IMR-90 (cell line): ENCODE measurements around the gene CHAT. TPM values are rescaled to one million over a fixed set of nuclear protein-coding genes. Genes with fewer than 3 reads are reported as not detected.

ENCODE experiments used
- ATAC-seq: fragments of 200-7000 bp; cut with Tn5 transposase; 2 replicates; pipeline ENCODE4 v1.9.1; 2020; ENCODE audit warnings: low read depth, mild to moderate bottlenecking, moderate library complexity
- BruUV-seq: library from RNA; stranded (reverse); fragments of 400-500 nt; replicated peaks from 2 replicates; lab custom pipeline; 2021; lab: Mats Ljungman, UMichigan
- CTCF ChIA-PET: fragments of 300-600 bp; formaldehyde crosslinking; extraction: SDS; loops from one replicate; lab custom pipeline; 2021; ENCODE audit warnings: antibody characterized with exemption; lab: Yijun Ruan, JAX
- POLR2A ChIA-PET: fragments of 300-600 bp; sonication (Branson Sonifier 250); formaldehyde crosslinking; loops from one replicate; lab custom pipeline; 2022; ENCODE audit warnings: antibody characterized with exemption; ENCODE audit not compliant: unreplicated experiment; lab: Charles Lee
- DNase-seq: peaks from one replicate; pipeline ENCODE4 v3.0.0; 2013
- H2AFZ ChIP-seq: replicated peaks from 2 replicates; pipeline ENCODE3; 2013; ENCODE audit warnings: low read length, mild to moderate bottlenecking; ENCODE audit not compliant: poor library complexity
- H2AK5ac ChIP-seq: 2 replicates; pipeline ENCODE4 v1.6.1; 2013; ENCODE audit warnings: low read depth, low read length, inconsistent platforms
- H2AK9ac ChIP-seq: replicated peaks from 2 replicates; pipeline ENCODE3; 2013; ENCODE audit warnings: mild to moderate bottlenecking, low read depth, low read length, moderate library complexity; ENCODE audit not compliant: poor library complexity
- H2BK120ac ChIP-seq: 2 replicates; pipeline ENCODE4 v1.6.1; 2013; ENCODE audit warnings: low read depth, low read length, inconsistent platforms
- H2BK15ac ChIP-seq: 3 replicates; pipeline ENCODE4 v1.6.1; 2013; ENCODE audit warnings: low read depth, low read length, inconsistent platforms
- H2BK20ac ChIP-seq: 2 replicates; pipeline ENCODE4 v1.6.1; 2013; ENCODE audit warnings: low read depth, mild to moderate bottlenecking, inconsistent platforms, low read length, moderate library complexity
- H2BK5ac ChIP-seq: 2 replicates; pipeline ENCODE4 v1.6.1; 2013; ENCODE audit warnings: mild to moderate bottlenecking, low read depth, low read length, inconsistent platforms; ENCODE audit not compliant: poor library complexity, severe bottlenecking
- H3K14ac ChIP-seq: replicated peaks from 2 replicates; pipeline ENCODE4 v1.6.1; 2013; ENCODE audit warnings: low read depth, low read length, inconsistent platforms
- H3K18ac ChIP-seq: 2 replicates; pipeline ENCODE4 v1.6.1; 2013; ENCODE audit warnings: low read depth, low read length, control low read depth
- H3K23ac ChIP-seq: 2 replicates; pipeline ENCODE4 v1.6.1; 2013; ENCODE audit warnings: low read depth, low read length, inconsistent platforms
- H3K27ac ChIP-seq: 2 replicates; pipeline ENCODE4 v1.5.1; 2013; ENCODE audit warnings: mild to moderate bottlenecking, control low read depth, low read length; ENCODE audit not compliant: insufficient read depth
- H3K27me3 ChIP-seq: 2 replicates; pipeline ENCODE4 v1.6.1; 2013; ENCODE audit warnings: low read length; ENCODE audit not compliant: control insufficient read depth, insufficient read depth
- H3K36me3 ChIP-seq: 2 replicates; pipeline ENCODE4 v1.6.1; 2013; ENCODE audit warnings: low read length, mixed read lengths; ENCODE audit not compliant: control insufficient read depth, insufficient read depth
- H3K4ac ChIP-seq: 2 replicates; pipeline ENCODE4 v1.6.1; 2013; ENCODE audit warnings: low read depth, low read length, inconsistent platforms
- H3K4me1 ChIP-seq: 2 replicates; pipeline ENCODE4 v1.6.1; 2013; ENCODE audit warnings: low read length, mixed read lengths; ENCODE audit not compliant: control insufficient read depth, insufficient read depth
- H3K4me2 ChIP-seq: 2 replicates; pipeline ENCODE4 v1.6.1; 2013; ENCODE audit warnings: low read depth, mild to moderate bottlenecking, control low read depth, low read length, moderate library complexity
- H3K4me3 ChIP-seq: 2 replicates; pipeline ENCODE4 v1.5.1; 2013; ENCODE audit warnings: low read depth, mild to moderate bottlenecking, control low read depth, low read length, moderate library complexity; ENCODE audit not compliant: insufficient read depth
- H3K56ac ChIP-seq: 2 replicates; pipeline ENCODE4 v1.6.1; 2013; ENCODE audit warnings: low read length, inconsistent platforms; ENCODE audit not compliant: insufficient read depth; ENCODE audit errors: extremely low read depth
- H3K79me1 ChIP-seq, 2 experiments: 2 replicates each; pipeline ENCODE4 v1.6.1; 2013; ENCODE audit warnings: low read length in 2 of 2, inconsistent platforms in 1 of 2, low read depth in 1 of 2
- H3K9ac ChIP-seq: 2 replicates; pipeline ENCODE4 v1.6.1; 2013; ENCODE audit warnings: low read depth, low read length, control low read depth
- H3K9me1 ChIP-seq: 2 replicates; pipeline ENCODE4 v1.6.1; 2013; ENCODE audit warnings: low read length, inconsistent platforms; ENCODE audit not compliant: insufficient read depth
- H3K9me3 ChIP-seq: 2 replicates; pipeline ENCODE4 v1.6.1; 2013; ENCODE audit warnings: low read length; ENCODE audit not compliant: control insufficient read depth, insufficient read depth
- H4K20me1 ChIP-seq: 2 replicates; pipeline ENCODE4 v1.6.1; 2013; ENCODE audit warnings: low read length, inconsistent platforms; ENCODE audit not compliant: insufficient read depth
- H4K5ac ChIP-seq: 2 replicates; pipeline ENCODE4 v1.6.1; 2013; ENCODE audit warnings: mild to moderate bottlenecking, low read depth, low read length, control low read depth
- H4K8ac ChIP-seq, 2 experiments: 2 replicates each; pipeline ENCODE4 v1.6.1; 2013; ENCODE audit warnings: low read depth in 2 of 2, low read length in 2 of 2, control low read depth in 1 of 2, inconsistent platforms in 1 of 2
- H4K91ac ChIP-seq: 2 replicates; pipeline ENCODE4 v1.6.1; 2013; ENCODE audit warnings: low read depth, low read length, inconsistent platforms; ENCODE audit not compliant: insufficient read depth
- CEBPB ChIP-seq: IDR thresholded peaks from 2 replicates; pipeline ENCODE4 v1.6.1; 2012; ENCODE audit warnings: low read depth, low read length, improper control_type of control experiment
- CHD1 ChIP-seq: IDR thresholded peaks from 2 replicates; pipeline ENCODE4 v1.6.1; 2012; ENCODE audit warnings: low read depth, low read length, improper control_type of control experiment
- FOS ChIP-seq: fragments of 150-350 bp; IDR thresholded peaks from 2 replicates; pipeline ENCODE4 v1.6.1; 2016; ENCODE audit warnings: low read depth, low read length
- MAFK ChIP-seq: IDR thresholded peaks from 2 replicates; pipeline ENCODE4 v1.6.1; 2012; ENCODE audit warnings: low read depth, low read length, improper control_type of control experiment
- MAZ ChIP-seq: IDR thresholded peaks from 2 replicates; pipeline ENCODE4 v1.6.1; 2012; ENCODE audit warnings: low read depth, mild to moderate bottlenecking, low read length, improper control_type of control experiment, moderate library complexity, borderline replicate concordance
- MXI1 ChIP-seq: IDR thresholded peaks from 2 replicates; pipeline ENCODE4 v1.6.1; 2012; ENCODE audit warnings: low read depth, mild to moderate bottlenecking, low read length, moderate library complexity, borderline replicate concordance
- NFE2L2 ChIP-seq: fragments of 150-350 bp; IDR thresholded peaks from 2 replicates; pipeline ENCODE4 v1.6.1; 2016; ENCODE audit warnings: low read depth, mild to moderate bottlenecking, low read length
- POLR2A ChIP-seq: IDR thresholded peaks from 2 replicates; pipeline ENCODE4 v1.6.1; 2012; ENCODE audit warnings: mild to moderate bottlenecking, low read depth, low read length
- RAD21 ChIP-seq: IDR thresholded peaks from 2 replicates; pipeline ENCODE4 v1.6.1; 2012; ENCODE audit warnings: low read length, improper control_type of control experiment
- RCOR1 ChIP-seq: IDR thresholded peaks from 2 replicates; pipeline ENCODE4 v1.6.1; 2012; ENCODE audit warnings: mild to moderate bottlenecking, low read length, improper control_type of control experiment; ENCODE audit not compliant: insufficient replicate concordance
- RFX5 ChIP-seq: IDR thresholded peaks from 2 replicates; pipeline ENCODE4 v1.8.0; 2012; ENCODE audit warnings: low read depth, mild to moderate bottlenecking, low read length, moderate library complexity
- SMC3 ChIP-seq: fragments of 150-350 bp; IDR thresholded peaks from 2 replicates; pipeline ENCODE4 v1.6.1; 2016; ENCODE audit warnings: low read depth, mild to moderate bottlenecking, antibody characterized with exemption, low read length, moderate library complexity
- USF2 ChIP-seq: fragments of 150-350 bp; IDR thresholded peaks from 2 replicates; pipeline ENCODE4 v1.6.1; 2017; ENCODE audit warnings: mild to moderate bottlenecking, antibody characterized with exemption, low read length, low read depth
- WGBS, 2 experiments: methylation state at CpG; one replicate each; pipeline versions ENCODE4 v1.1.5 to v1.1.7; 2013; ENCODE audit warnings: missing lambda C conversion rate in 2 of 2; ENCODE audit not compliant: insufficient read length in 1 of 2; ENCODE audit errors: extremely low coverage in 2 of 2; 5-methylcytosine and 5-hydroxymethylcytosine counted together
- dilution Hi-C: fragments of 300-500 bp; cut with HindIII; formaldehyde crosslinking; loops from one replicate; pipeline ENCODE4 v1.14.3; 2018; ENCODE audit warnings: low sequenced_read_pairs; ENCODE audit not compliant: unreplicated experiment
- in situ Hi-C: fragments of 300-500 bp; cut with MboI; formaldehyde crosslinking; loops from 3 replicates; pipeline ENCODE4 v1.14.3; 2019; ENCODE audit warnings: low sequenced_read_pairs, inconsistent platforms, mixed read lengths
- intact Hi-C: fragments of 100-400 bp; cut with micrococcal nuclease; formaldehyde crosslinking; loops from 2 replicates; pipeline ENCODE4 v1.10.0; 2022
- polyA plus RNA-seq, 3 experiments: library from polyadenylated mRNA; depleted of rRNA; stranded (reverse); fragments of >200 nt; gene quantifications; 2 replicates each; pipeline ENCODE4 v1.2.3, GENCODE V29; 2012; ENCODE audit warnings: low replicate concordance in 1 of 3
- total RNA-seq: library from RNA; depleted of rRNA; stranded (reverse); fragments of >200 nt; gene quantifications from 2 replicates; pipeline ENCODE4 v1.2.3, GENCODE V29; 2012
- TF ChIP-seq, protein P1 (sequence below): fragments of 150-350 bp; IDR thresholded peaks from 2 replicates; pipeline ENCODE4 v1.6.1; 2016; ENCODE audit warnings: low read depth, mild to moderate bottlenecking, low read length, moderate library complexity, borderline replicate concordance
- TF ChIP-seq, protein P2 (sequence below): conservative IDR thresholded peaks from 2 replicates; pipeline ENCODE4 v1.5.1; 2012; ENCODE audit warnings: mild to moderate bottlenecking, low read depth, low read length, improper control_type of control experiment

The CHAT gene
- total and polyA plus RNA-seq, 2 of the 4 experiments (the other 2 are of a cell fraction), result not detected

GRCh38 chr10:49625411-49625810 is 11.6 kb downstream of the CHAT start:
- WGBS, 2 experiments, result 57% methylated on average over 7 of the region's 10 CpGs; no CpG with 5 or more reads in 1 of the 2 experiments
- Histone ChIP-seq H3K4me1 (no peaks in the 10 kb centered on the region), H3K4me2 (no peak overlapping the region), H3K14ac (no peak overlapping the region), H2BK20ac (no peak overlapping the region), H3K4me3 (no peak overlapping the region), H3K23ac (no peak overlapping the region), H4K91ac (no peak overlapping the region), H2BK120ac (no peak overlapping the region), H3K9ac (no peak overlapping the region), H3K9me3 (no peaks in the 10 kb centered on the region), H3K27ac (no peak overlapping the region), H3K79me1 (no peaks in the 10 kb centered on the region), H2AK9ac (no peak overlapping the region), H4K5ac (no peak overlapping the region), H3K4ac (no peak overlapping the region), H3K9me1 (0 out of 2 replicates have a peak, but pooled peaks cover 2% of the 10 kb centered on the region), H3K36me3 (no peaks in the 10 kb centered on the region), H2BK5ac (no peak overlapping the region), H2AK5ac (no peak overlapping the region), H4K20me1 (no peaks in the 10 kb centered on the region), H3K56ac (no peak overlapping the region), H4K8ac (no peak overlapping the region), H3K18ac (no peak overlapping the region), H2BK15ac (no peak overlapping the region), H2AFZ (no peak overlapping the region), H3K27me3 (peaks cover 19% of the 10 kb centered on the region)
- no peak for ATAC-seq
- TF ChIP-seq, protein P1, sequence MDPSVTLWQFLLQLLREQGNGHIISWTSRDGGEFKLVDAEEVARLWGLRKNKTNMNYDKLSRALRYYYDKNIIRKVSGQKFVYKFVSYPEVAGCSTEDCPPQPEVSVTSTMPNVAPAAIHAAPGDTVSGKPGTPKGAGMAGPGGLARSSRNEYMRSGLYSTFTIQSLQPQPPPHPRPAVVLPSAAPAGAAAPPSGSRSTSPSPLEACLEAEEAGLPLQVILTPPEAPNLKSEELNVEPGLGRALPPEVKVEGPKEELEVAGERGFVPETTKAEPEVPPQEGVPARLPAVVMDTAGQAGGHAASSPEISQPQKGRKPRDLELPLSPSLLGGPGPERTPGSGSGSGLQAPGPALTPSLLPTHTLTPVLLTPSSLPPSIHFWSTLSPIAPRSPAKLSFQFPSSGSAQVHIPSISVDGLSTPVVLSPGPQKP, result no peak
- TF ChIP-seq FOS (no peak), CHD1 (no peak), MAZ (no peak), POLR2A (no peak), MAFK (no peak), SMC3 (no peak), RCOR1 (no peak), CEBPB (no peak), NFE2L2 (no peak), MXI1 (no peak), USF2 (no peak), RFX5 (no peak), RAD21 (no peak)
- TF ChIP-seq, protein P2, sequence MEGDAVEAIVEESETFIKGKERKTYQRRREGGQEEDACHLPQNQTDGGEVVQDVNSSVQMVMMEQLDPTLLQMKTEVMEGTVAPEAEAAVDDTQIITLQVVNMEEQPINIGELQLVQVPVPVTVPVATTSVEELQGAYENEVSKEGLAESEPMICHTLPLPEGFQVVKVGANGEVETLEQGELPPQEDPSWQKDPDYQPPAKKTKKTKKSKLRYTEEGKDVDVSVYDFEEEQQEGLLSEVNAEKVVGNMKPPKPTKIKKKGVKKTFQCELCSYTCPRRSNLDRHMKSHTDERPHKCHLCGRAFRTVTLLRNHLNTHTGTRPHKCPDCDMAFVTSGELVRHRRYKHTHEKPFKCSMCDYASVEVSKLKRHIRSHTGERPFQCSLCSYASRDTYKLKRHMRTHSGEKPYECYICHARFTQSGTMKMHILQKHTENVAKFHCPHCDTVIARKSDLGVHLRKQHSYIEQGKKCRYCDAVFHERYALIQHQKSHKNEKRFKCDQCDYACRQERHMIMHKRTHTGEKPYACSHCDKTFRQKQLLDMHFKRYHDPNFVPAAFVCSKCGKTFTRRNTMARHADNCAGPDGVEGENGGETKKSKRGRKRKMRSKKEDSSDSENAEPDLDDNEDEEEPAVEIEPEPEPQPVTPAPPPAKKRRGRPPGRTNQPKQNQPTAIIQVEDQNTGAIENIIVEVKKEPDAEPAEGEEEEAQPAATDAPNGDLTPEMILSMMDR, result no peak
- in situ Hi-C loops (no loop called here), intact Hi-C loops (no loop called here), dilution Hi-C loops (no loop called here)
- CTCF ChIA-PET, result no interaction called here
- BruUV-seq, result no TSS peak
- DNase-seq, result no peak
- POLR2A ChIA-PET, result no interaction called here
